Measurements from ENCODE around the gene POC5. TPM values are rescaled to one million over a fixed set of nuclear protein-coding genes. Genes with fewer than 3 reads are reported as not detected.
A peak's percentile ranks its signal among the peaks of the same experiment; 100 is the strongest.

The POC5 gene
- total RNA-seq, 2 donors from 2014 or later, result 5.8 to 8.8 TPM

GRCh38 chr5:75685141-75685540, 32.1 kb downstream of the POC5 start:
- Histone ChIP-seq H3K27ac (no peak overlapping the region), H3K4me1 (no peaks in the 10 kb centered on the region), H3K27me3 (no peaks in the 10 kb centered on the region), H3K9me3 (no peaks in the 10 kb centered on the region), H3K36me3 (no peaks in the 10 kb centered on the region), H3K4me3 (no peak overlapping the region), H3K9ac (ENCODE audit: low read depth in 2 of 2, low read length in 2 of 2) (no peak overlapping the region)
- no peak for DNase-seq
- intact Hi-C loops (cut with DNase I), result no loop called here
- no peak for TF ChIP-seq CTCF (IDR thresholded peaks at IDR 0.05)

- H3K4me1 ChIP-seq, result no peaks in the 10 kb centered on the region
- H3K9me3 ChIP-seq, result no peaks in the 10 kb centered on the region
- H3K36me3 ChIP-seq, result no peaks in the 10 kb centered on the region
- H3K27me3 ChIP-seq, result no peaks in the 10 kb centered on the region
- no peak for DNase-seq
- no peak overlapping the region for H3K9ac ChIP-seq (ENCODE audit: low read depth in 2 of 2, low read length in 2 of 2)
- intact Hi-C loops (cut with DNase I), result loop anchor here (5.0 kb wide), 1 partner anchor 94 kb away; no protein-coding TSS in a partner anchor
- H3K4me3 ChIP-seq, result no peak overlapping the region
- TF ChIP-seq CTCF (IDR thresholded peaks at IDR 0.05), result peak; percentile 70
- no peak overlapping the region for H3K27ac ChIP-seq
Observed at GRCh38 chr5:75681125-75681830, 36.0 kb downstream of the POC5 start.

GRCh38 chr5:75678155-75678554, 39.1 kb downstream of the POC5 start:
- no peaks in the 10 kb centered on the region for H3K27me3 ChIP-seq
- DNase-seq, result no peak
- intact Hi-C loops (cut with DNase I), result no loop called here
- H3K36me3 ChIP-seq, result no peaks in the 10 kb centered on the region
- no peaks in the 10 kb centered on the region for H3K9me3 ChIP-seq
- no peaks in the 10 kb centered on the region for H3K4me1 ChIP-seq
- H3K9ac ChIP-seq (ENCODE audit: low read depth in 2 of 2, low read length in 2 of 2), result no peak overlapping the region
- no peak overlapping the region for H3K4me3 ChIP-seq
- TF ChIP-seq CTCF (IDR thresholded peaks at IDR 0.05), result no peak
- H3K27ac ChIP-seq, result no peak overlapping the region

GRCh38 chr5:75677607-75678006, 39.6 kb downstream of the POC5 start:
- no peak overlapping the region for H3K9ac ChIP-seq (ENCODE audit: low read depth in 2 of 2, low read length in 2 of 2)
- H3K4me1 ChIP-seq, result no peaks in the 10 kb centered on the region
- no peaks in the 10 kb centered on the region for H3K9me3 ChIP-seq
- intact Hi-C loops (cut with DNase I), result no loop called here
- no peak overlapping the region for H3K27ac ChIP-seq
- H3K27me3 ChIP-seq, result no peaks in the 10 kb centered on the region
- no peak for TF ChIP-seq CTCF (IDR thresholded peaks at IDR 0.05)
- no peak for DNase-seq
- no peak overlapping the region for H3K4me3 ChIP-seq
- no peaks in the 10 kb centered on the region for H3K36me3 ChIP-seq

- intact Hi-C loops (cut with DNase I), result no loop called here
- H3K4me1 ChIP-seq, result no peaks in the 10 kb centered on the region
- TF ChIP-seq CTCF (IDR thresholded peaks at IDR 0.05), result no peak
- no peak overlapping the region for H3K27ac ChIP-seq
- no peak overlapping the region for H3K9ac ChIP-seq (ENCODE audit: low read depth in 2 of 2, low read length in 2 of 2)
- H3K4me3 ChIP-seq, result no peak overlapping the region
- no peaks in the 10 kb centered on the region for H3K36me3 ChIP-seq
- H3K27me3 ChIP-seq, result no peaks in the 10 kb centered on the region
- no peak for DNase-seq
- no peaks in the 10 kb centered on the region for H3K9me3 ChIP-seq
Observed at GRCh38 chr5:75675783-75676182, 41.5 kb downstream of the POC5 start.

Measured in colonic mucosa (tissue), 4 donors.